Kidney (tissue), 14 donors: ENCODE results near the gene FARP2. TPM values are rescaled to one million over a fixed set of nuclear protein-coding genes. Genes with fewer than 3 reads are reported as not detected.

Experiments used
- DNase-seq, 5 donors: peaks; one replicate each; pipeline ENCODE4 v3.0.0-alpha.2; 2013 to 2020
- FAIRE-seq: peaks from 2 replicates; lab custom pipeline; 2012; peaks lifted over from hg19 to GRCh38; lab: Jason Lieb, UNC
- H3K27ac ChIP-seq, 2 donors: one replicate each; pipeline ENCODE4 v1.7.0; 2013; ENCODE audit warnings: low read depth in 2 of 2, low read length in 2 of 2, inconsistent platforms in 1 of 2
- H3K27me3 ChIP-seq: one replicate; pipeline ENCODE4 v1.7.1; 2013; ENCODE audit warnings: low read length, inconsistent platforms; ENCODE audit not compliant: control insufficient read depth, insufficient read depth
- H3K36me3 ChIP-seq, 3 donors: one replicate each; pipeline versions ENCODE4 v1.7.0 to v1.7.1; 2013; ENCODE audit warnings: low read length in 3 of 3, control low read depth in 1 of 3, inconsistent platforms in 1 of 3; ENCODE audit not compliant: insufficient read depth in 3 of 3, control insufficient read depth in 2 of 3
- H3K4me1 ChIP-seq, 3 donors: one replicate each; pipeline versions ENCODE4 v1.7.0 to v1.7.1; 2013; ENCODE audit warnings: low read length in 3 of 3, inconsistent platforms in 1 of 3, low read depth in 1 of 3; ENCODE audit not compliant: control insufficient read depth in 2 of 3, insufficient read depth in 2 of 3
- H3K4me3 ChIP-seq, 3 donors: one replicate each; pipeline versions ENCODE4 v1.7.0 to v1.8.1; 2013; ENCODE audit warnings: low read length in 3 of 3, control low read depth in 1 of 3, inconsistent platforms in 1 of 3
- H3K9ac ChIP-seq, 3 donors: one replicate each; pipeline versions ENCODE4 v1.7.0 to v1.7.1; 2013; ENCODE audit warnings: low read length in 3 of 3, control low read depth in 1 of 3, inconsistent platforms in 1 of 3
- H3K9me3 ChIP-seq, 3 donors: one replicate each; pipeline versions ENCODE4 v1.7.0 to v1.7.1; 2013; ENCODE audit warnings: low read length in 3 of 3, control low read depth in 1 of 3, inconsistent platforms in 1 of 3; ENCODE audit not compliant: control insufficient read depth in 2 of 3, insufficient read depth in 1 of 3
- intact Hi-C: fragments of 100-400 bp; cut with DNase I; formaldehyde crosslinking; loops from one replicate; pipeline ENCODE4 v1.11.1; 2022
- polyA plus RNA-seq: library from polyadenylated mRNA; stranded (reverse); fragments of 350-450 nt; fragmentation: Illumina TruSeq; extraction: RNeasy Lipid Tissue Mini Kit (QIAGEN cat#74804); gene quantifications from one replicate; pipeline ENCODE4 v1.2.3, GENCODE V29; 2014; ENCODE audit warnings: low read depth, low replicate concordance; ENCODE audit not compliant: insufficient read depth
- total RNA-seq: library from RNA; stranded (reverse); fragmentation: NEBNext Ultra II Directional; extraction: Animal tissue kit (Norgen Biotek cat#: 25700); gene quantifications from one replicate; pipeline ENCODE4 v1.2.1, GENCODE V29; 2021
- TF ChIP-seq, protein P1 (sequence below): IDR thresholded peaks from 3 replicates; pipeline ENCODE4 v1.5.1; 2012; ENCODE audit warnings: mild to moderate bottlenecking, moderate library complexity, borderline replicate concordance; ENCODE audit not compliant: insufficient read depth; ENCODE audit errors: extremely low read depth
- donor health status: control.
- donor health status: control.
- donor health status: control.
- donor health status: control.
- donor health status: control.
- donor health status: DM: yes; HTN: yes; CAD: no.
- donor health status: Normal renal cell carcinoma (clear cell type).

FARP2 gene
- total and polyA plus RNA-seq, 2 donors from 2014 or later = 20.3 to 50.5 TPM

DNA sequence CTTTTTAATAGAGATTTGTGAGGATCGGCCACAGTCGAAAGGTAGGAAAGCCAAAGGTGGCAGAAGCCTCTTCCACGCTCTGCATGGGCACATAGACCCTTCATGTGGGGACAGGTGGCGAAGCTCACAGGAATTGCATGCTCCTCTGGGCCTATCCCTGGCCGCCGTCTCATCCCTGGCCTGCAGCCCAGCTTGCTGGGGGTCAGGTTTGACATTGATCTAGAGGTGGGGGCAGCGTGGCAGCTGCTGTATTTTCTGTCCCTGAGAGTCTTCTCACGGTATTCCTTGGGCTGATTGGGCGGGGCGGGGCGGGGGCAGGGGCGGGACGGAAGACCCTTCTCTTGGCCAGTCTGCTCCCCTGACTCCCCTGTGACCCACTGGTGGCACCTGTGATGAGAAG lies 103.4 kb downstream of the FARP2 start:
- TF ChIP-seq, protein P1, sequence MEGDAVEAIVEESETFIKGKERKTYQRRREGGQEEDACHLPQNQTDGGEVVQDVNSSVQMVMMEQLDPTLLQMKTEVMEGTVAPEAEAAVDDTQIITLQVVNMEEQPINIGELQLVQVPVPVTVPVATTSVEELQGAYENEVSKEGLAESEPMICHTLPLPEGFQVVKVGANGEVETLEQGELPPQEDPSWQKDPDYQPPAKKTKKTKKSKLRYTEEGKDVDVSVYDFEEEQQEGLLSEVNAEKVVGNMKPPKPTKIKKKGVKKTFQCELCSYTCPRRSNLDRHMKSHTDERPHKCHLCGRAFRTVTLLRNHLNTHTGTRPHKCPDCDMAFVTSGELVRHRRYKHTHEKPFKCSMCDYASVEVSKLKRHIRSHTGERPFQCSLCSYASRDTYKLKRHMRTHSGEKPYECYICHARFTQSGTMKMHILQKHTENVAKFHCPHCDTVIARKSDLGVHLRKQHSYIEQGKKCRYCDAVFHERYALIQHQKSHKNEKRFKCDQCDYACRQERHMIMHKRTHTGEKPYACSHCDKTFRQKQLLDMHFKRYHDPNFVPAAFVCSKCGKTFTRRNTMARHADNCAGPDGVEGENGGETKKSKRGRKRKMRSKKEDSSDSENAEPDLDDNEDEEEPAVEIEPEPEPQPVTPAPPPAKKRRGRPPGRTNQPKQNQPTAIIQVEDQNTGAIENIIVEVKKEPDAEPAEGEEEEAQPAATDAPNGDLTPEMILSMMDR = no peak
- intact Hi-C loops = no loop called here
- no peak for FAIRE-seq

GRCh38 chr2:241460631-241461030 lies 104.5 kb downstream of the FARP2 start:
- no peak overlapping the region for H3K9ac ChIP-seq
- peaks cover 0 to 4% (median 4%) of the 10 kb centered on the region in 3 donors for H3K36me3 ChIP-seq
- no peak overlapping the region for H3K27ac ChIP-seq
- H3K27me3 ChIP-seq = no peaks in the 10 kb centered on the region
- H3K4me3 ChIP-seq = no peak overlapping the region
- peaks cover 0 to 2% (median 0%) of the 10 kb centered on the region in 3 donors for H3K4me1 ChIP-seq
- DNase-seq = peak in 1 of 5 donors; percentile 52
- intact Hi-C loops = no loop called here
- no peak for FAIRE-seq
- no peaks in the 10 kb centered on the region for H3K9me3 ChIP-seq
- TF ChIP-seq, protein P1 = no peak

More for the DNA sequence above, 103.4 kb downstream of the FARP2 start:
- no peak overlapping the region for H3K4me3 ChIP-seq
- no peaks in the 10 kb centered on the region for H3K9me3 ChIP-seq
- H3K27ac ChIP-seq = no peak overlapping the region
- DNase-seq = no peak
- no peak overlapping the region for H3K9ac ChIP-seq
- peaks cover 0 to 4% (median 0%) of the 10 kb centered on the region in 3 donors for H3K36me3 ChIP-seq
- peaks cover 0 to 2% (median 0%) of the 10 kb centered on the region in 3 donors for H3K4me1 ChIP-seq
- no peaks in the 10 kb centered on the region for H3K27me3 ChIP-seq

- no peaks in the 10 kb centered on the region for H3K9me3 ChIP-seq
- peaks cover 0 to 4% (median 4%) of the 10 kb centered on the region in 3 donors for H3K36me3 ChIP-seq
- peaks cover 0 to 2% (median 0%) of the 10 kb centered on the region in 3 donors for H3K4me1 ChIP-seq
- FAIRE-seq (no peak), DNase-seq (peak in 1 of 5 donors; percentile 11)
- no peak overlapping the region for H3K27ac ChIP-seq
- TF ChIP-seq, protein P1 = no peak
- H3K27me3 ChIP-seq = no peaks in the 10 kb centered on the region
- no peak overlapping the region for H3K4me3 ChIP-seq
- intact Hi-C loops = no loop called here
- H3K9ac ChIP-seq = no peak overlapping the region
Measured at GRCh38 chr2:241461693-241462677, 105.9 kb downstream of the FARP2 start.
